ENCODE results near the gene SRPRB.
"Not testable (repeated sequence)": the region's sequence is repeated elsewhere in the genome, so short reads cannot be mapped to it uniquely, and the experiment has no call there.

The SRPRB gene

GRCh38 chr3:133777807-133778568, 27.6 kb upstream of the SRPRB start:
- no peak overlapping the region for H3K4me3 ChIP-seq (ENCODE audit: low read depth, low read length)
- no peak for TF ChIP-seq CTCF (IDR thresholded peaks at IDR 0.05; ENCODE audit: low read depth, low read length, missing control alignments)
- in situ Hi-C loops (cut with HindIII; ENCODE audit: low sequenced_read_pairs): no loop called here
- no peak for DNase-seq (ENCODE audit: low read depth)

GRCh38 chr3:133779626-133780203, 25.9 kb upstream of the SRPRB start:
- no peak for TF ChIP-seq CTCF (IDR thresholded peaks at IDR 0.05; ENCODE audit: low read depth, low read length, missing control alignments)
- DNase-seq (ENCODE audit: low read depth): no peak
- in situ Hi-C loops (cut with HindIII; ENCODE audit: low sequenced_read_pairs): no loop called here

GRCh38 chr3:133780756-133781155, 24.9 kb upstream of the SRPRB start:
- H3K4me3 ChIP-seq (ENCODE audit: low read depth, low read length); in situ Hi-C loops (cut with HindIII; ENCODE audit: low sequenced_read_pairs): not testable (repeated sequence)

More at GRCh38 chr3:133779626-133780203, 25.9 kb upstream of the SRPRB start:
- no peak overlapping the region for H3K4me3 ChIP-seq (ENCODE audit: low read depth, low read length)

GRCh38 chr3:133781570-133781969, 24.0 kb upstream of the SRPRB start:
- no peak overlapping the region for H3K4me3 ChIP-seq (ENCODE audit: low read depth, low read length)
- in situ Hi-C loops (cut with HindIII; ENCODE audit: low sequenced_read_pairs): no loop called here
- no peak for TF ChIP-seq CTCF (IDR thresholded peaks at IDR 0.05; ENCODE audit: low read depth, low read length, missing control alignments)
- no peak for DNase-seq (ENCODE audit: low read depth)

More at GRCh38 chr3:133780756-133781155, 24.9 kb upstream of the SRPRB start:
- DNase-seq (ENCODE audit: low read depth): not testable (repeated sequence)

- no peak for DNase-seq (ENCODE audit: low read depth)
- TF ChIP-seq CTCF (IDR thresholded peaks at IDR 0.05; ENCODE audit: low read depth, low read length, missing control alignments): no peak
- in situ Hi-C loops (cut with HindIII; ENCODE audit: low sequenced_read_pairs): no loop called here
- no peak overlapping the region for H3K4me3 ChIP-seq (ENCODE audit: low read depth, low read length)
Observed at GRCh38 chr3:133782454-133782853, 23.2 kb upstream of the SRPRB start.

- TF ChIP-seq CTCF (IDR thresholded peaks at IDR 0.05; ENCODE audit: low read depth, low read length, missing control alignments): no peak
- no peak overlapping the region for H3K4me3 ChIP-seq (ENCODE audit: low read depth, low read length)
- in situ Hi-C loops (cut with HindIII; ENCODE audit: low sequenced_read_pairs): no loop called here
- DNase-seq (ENCODE audit: low read depth): no peak
Observed at GRCh38 chr3:133783762-133784161, 21.9 kb upstream of the SRPRB start.

GRCh38 chr3:133788024-133788423, 17.6 kb upstream of the SRPRB start:
- no peak for TF ChIP-seq CTCF (IDR thresholded peaks at IDR 0.05; ENCODE audit: low read depth, low read length, missing control alignments)
- DNase-seq (ENCODE audit: low read depth): no peak
- no peak overlapping the region for H3K4me3 ChIP-seq (ENCODE audit: low read depth, low read length)
- in situ Hi-C loops (cut with HindIII; ENCODE audit: low sequenced_read_pairs): no loop called here

All from astrocyte of the cerebellum (primary cell).